Activated CD4-positive, alpha-beta T cell treated with anti-CD3 and anti-CD28 coated beads, Interleukin-10, Interleukin-2, amounts not matched to agents 100 ng/mL and 50 ng/mL, durations not matched to agents 16 hours and 8 hours (primary cell): ENCODE measurements around the gene ATXN7.

Experiments used
- DNase-seq: peaks from one replicate; pipeline ENCODE4 v3.0.0-alpha.2; 2020

The ATXN7 gene

GRCh38 chr3:63967675-63968611 lies 104.3 kb downstream of the ATXN7 start:
- DNase-seq: peak; percentile 67

DNA sequence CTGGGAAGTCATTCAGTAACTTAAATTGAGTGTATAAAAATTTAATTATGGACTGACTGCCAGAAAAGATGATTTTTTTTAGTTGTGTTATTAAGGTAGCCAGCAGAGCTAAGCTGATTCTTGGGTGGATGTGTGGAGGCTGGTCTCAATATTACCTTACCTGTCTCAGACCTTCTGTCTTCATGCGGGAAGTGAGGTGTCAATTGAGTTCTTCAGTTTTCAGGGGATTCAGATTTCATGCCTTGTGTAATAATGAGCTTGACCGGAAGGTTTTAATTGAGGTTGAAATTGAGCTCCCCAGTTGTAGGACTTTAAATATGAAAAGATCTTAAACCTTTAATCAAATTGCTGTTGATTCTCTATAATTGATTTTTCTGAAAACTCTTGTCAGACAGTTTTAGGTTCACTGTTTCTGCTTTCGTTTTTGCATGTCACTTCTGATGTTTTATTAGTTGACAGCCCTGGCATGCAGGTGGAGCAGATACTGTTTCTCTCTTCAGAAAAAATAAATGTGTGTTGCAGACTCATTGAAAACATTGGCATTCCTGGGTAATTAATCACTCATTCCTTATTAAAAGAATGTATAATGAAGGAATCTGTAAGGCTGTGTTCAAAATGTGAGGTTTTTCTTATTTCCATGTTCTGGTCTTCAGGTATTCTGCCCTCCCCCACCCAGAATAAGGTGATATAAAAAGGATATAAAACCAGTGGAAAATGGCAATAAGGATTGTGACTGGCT lies 105.1 kb downstream of the ATXN7 start:
- no peak for DNase-seq

DNA sequence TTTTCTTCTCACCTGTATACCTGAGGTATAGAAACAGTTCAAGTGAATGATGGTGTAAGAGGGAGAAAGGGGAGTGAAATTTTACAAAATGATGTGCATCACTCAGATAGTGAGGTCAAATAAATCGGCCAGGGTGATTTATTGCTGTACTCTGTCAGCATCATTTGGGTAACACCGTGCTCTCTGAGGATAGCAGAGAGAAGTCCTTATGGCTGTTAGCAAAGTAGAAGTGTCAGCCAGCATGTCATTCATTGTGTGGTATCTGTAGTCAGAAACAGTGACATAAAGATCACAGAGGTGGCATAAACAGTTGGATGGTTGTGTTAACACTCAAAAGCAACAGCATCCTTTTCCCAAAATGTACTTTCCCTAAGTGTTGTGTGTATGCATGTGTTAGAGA lies 106.2 kb downstream of the ATXN7 start:
- DNase-seq: peak; percentile 26

DNA sequence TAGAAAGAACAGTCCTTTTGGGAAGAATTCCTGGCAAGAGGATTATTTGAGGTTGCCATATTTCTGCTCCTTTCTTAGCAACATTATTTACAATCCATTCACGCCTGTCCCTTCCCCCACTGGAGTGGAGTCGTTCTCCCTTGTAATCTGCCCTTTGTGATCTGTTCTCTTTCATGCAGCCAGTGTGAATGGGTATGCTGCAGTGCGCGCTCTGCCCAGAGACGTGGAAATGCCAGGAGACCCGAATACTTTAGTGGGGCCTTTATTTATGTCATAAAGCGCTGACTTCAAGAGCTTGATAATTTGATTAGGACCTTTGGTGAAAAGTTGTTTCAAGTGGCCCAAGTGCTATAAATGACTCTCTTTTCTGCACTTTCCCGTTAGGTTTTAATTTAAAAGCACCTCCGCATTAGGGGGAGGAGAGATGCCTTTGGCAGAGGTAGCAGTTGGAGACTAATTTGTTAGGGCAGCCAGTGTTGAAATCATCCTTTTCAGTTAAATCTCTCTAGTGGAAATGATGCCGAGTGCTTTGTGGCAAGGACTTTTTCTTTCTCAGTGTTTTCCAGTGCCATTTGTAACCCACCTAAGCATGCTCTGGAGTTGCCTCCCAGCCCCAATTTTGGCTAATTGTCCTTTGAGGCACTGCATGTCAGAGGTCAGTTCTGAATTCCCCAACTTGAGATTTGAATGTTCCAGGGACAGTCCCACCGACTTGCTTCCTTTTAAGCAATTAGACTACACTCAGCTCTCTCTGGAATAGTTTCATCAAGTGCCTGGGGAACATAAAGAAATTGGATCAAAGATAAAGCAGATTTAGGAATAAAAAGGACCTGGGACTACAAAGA lies 107.2 kb downstream of the ATXN7 start:
- DNase-seq: no peak

GRCh38 chr3:63972196-63972595 lies 108.5 kb downstream of the ATXN7 start:
- DNase-seq: peak; percentile 33

GRCh38 chr3:63972987-63973386 lies 109.3 kb downstream of the ATXN7 start:
- DNase-seq: no peak

- DNase-seq: no peak
Measured at GRCh38 chr3:63973406-63973805, 109.7 kb downstream of the ATXN7 start.

DNA sequence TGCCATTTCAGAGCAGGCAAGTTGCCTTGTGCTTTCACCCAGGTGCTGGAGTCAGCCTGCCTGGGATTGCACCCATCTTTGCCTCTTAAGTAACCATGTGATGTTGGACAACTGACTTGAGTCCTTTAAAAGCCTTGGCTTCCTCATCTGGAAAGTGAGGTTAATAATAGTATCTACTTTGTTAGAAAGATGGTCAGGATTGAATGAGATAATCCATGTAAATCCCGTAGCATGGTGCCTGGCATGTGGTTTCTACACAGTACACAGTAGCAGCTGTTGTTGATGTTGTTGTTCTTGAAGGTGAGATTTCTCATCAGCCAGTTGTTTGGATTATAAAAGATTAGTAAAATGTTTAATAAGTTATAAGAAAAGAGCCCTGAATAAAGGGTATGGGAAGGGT lies 110.8 kb downstream of the ATXN7 start:
- no peak for DNase-seq

DNA sequence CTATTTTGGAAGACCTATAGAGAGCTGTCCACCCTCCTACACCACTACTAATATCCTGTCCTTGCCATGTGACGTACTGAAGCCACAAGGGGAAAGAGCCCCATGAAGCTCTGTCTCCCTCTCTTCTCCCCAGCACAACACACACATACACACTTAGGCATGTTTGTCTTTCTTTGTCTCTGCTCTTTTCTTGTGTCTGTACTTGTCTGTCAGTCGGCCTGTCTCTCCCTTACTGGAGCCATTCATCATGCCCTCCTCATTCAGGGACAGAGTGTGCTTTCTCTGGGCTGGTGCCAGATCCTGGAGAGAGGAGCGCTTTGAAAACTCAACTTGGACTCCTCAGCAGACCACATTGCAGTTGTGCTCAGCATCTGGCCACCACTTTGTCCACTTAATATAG lies 112.1 kb downstream of the ATXN7 start:
- DNase-seq: no peak

GRCh38 chr3:63976161-63976871 lies 112.6 kb downstream of the ATXN7 start:
- no peak for DNase-seq

GRCh38 chr3:63976872-63977200 lies 113.2 kb downstream of the ATXN7 start:
- DNase-seq: no peak

DNA sequence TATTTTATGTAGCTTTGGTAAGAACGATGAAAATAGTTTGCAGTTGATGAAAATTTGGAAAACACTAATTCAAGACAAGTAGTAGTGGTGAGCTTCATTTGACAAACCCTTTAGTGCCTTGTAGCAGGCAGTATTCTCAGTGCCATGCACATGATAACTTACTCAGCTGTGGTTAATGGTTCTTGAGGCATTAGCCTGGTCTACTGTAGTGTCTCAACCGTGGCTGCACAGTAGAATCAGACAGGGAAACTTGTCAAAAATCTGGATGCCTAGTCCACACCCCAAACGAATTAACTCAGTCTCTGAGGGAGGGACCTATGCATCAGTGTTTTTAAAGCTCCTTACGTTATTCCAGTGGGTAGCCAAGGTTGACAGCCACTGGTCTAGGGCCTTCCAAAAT lies 114.2 kb downstream of the ATXN7 start:
- peak; percentile 35 for DNase-seq

- peak; percentile 46 for DNase-seq
Measured at GRCh38 chr3:63979093-63979885, 115.6 kb downstream of the ATXN7 start.

DNA sequence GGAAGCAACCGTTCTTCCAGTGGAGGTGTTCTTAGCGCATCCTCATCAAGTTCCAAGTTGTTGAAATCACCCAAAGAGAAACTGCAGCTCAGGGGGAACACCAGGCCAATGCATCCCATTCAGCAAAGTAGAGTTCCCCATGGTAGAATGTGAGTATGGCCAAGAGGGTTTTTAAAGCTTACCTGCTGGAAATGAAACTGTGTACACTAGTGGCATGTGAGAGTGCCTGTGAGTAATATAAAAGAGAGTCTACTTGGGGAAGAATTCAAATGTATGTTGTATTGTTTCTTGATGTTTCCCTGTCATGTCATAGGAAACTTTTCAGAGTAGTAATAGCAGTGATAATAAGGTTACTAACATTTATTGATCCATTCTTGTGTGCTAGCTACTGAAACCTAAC lies 116.4 kb downstream of the ATXN7 start:
- DNase-seq: no peak

- no peak for DNase-seq
Measured at GRCh38 chr3:63980830-63981498, 117.3 kb downstream of the ATXN7 start.

DNA sequence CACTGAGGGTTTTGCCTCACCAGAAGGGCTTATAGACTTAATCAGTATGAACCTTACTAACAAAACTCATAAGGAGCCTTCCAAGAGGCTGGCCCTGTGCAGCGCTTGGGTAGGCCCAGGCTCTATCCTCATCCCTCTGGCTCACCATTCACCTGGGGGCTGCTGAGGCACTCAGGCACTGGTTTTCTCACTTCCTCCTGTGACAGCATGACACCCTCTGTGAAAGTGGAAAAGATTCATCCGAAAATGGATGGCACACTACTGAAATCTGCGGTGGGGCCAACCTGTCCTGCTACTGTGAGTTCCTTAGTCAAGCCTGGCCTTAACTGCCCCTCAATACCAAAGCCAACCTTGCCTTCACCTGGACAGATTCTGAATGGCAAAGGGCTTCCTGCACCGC lies 118.3 kb downstream of the ATXN7 start:
- DNase-seq: no peak

GRCh38 chr3:63984391-63984790 lies 120.7 kb downstream of the ATXN7 start:
- DNase-seq: no peak

DNA sequence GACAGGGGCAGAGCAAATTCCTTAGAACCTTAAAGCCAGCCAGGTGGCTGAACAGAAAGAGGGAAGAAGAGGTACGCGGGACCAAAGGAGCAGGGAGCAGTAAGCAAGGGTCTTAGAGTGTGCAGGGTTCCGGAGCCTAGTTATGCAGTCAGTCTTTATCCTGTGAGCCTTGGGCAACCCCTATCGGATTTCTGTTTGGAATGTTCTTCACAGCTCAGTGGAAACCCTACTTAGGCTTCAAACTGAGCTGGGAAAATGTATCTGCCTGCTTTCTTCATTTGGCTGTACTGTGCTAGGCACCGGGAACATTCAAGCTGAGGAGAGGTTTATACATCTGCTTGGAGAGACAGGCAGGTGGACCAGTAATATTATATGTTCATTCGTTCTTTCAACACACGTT lies 122.5 kb downstream of the ATXN7 start:
- DNase-seq: no peak

DNA sequence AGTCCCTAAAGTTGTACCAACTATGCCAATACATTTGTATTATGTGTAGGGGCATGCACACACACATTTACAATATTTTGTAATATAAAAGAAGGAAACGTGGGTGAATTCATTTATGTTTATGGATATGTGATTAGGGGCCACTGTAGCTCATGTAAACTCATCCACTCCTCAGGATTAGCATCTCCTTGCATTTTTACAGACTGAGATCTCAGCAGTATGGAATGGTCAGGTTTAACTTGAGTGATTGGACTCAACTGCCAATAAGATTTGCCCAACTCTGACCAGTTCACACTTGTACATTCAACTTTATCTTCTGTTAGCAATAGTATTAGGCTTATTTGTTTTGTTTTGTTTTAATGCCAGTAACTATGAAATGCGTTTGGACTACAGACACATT lies 123.2 kb downstream of the ATXN7 start:
- no peak for DNase-seq

GRCh38 chr3:63988943-63989342 lies 125.3 kb downstream of the ATXN7 start:
- no peak for DNase-seq

DNA sequence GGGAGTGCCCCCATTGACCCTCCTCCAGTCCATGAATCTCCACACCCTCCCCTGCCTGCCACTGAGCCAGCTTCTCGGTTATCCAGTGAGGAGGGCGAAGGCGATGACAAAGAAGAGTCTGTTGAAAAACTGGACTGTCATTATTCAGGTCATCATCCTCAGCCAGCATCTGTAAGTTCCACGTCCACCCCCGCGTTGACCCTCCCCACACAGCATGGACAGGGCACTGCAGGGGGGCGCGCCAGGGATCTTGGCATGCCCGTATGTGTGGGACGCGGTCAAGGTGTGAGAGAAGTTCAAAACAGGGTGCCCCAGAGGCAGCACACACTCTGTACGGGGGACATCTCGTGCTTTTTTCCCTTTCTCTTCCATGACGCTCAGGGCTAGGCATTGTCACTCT lies 126.5 kb downstream of the ATXN7 start:
- no peak for DNase-seq
